ENCODE data around the gene SLX4IP. TPM values are rescaled to one million over a fixed set of nuclear protein-coding genes. Genes with fewer than 3 reads are reported as not detected.

The SLX4IP gene
- polyA plus RNA-seq, 1 donor = 4.3 TPM

- DNase-seq (ENCODE audit: low read depth) = no peak
These were observed 228.7 kb downstream of the SLX4IP start for GRCh38 chr20:10663756-10664155.

- no peak for DNase-seq (ENCODE audit: low read depth)
These were observed 230.0 kb downstream of the SLX4IP start for GRCh38 chr20:10665027-10665561.

GRCh38 chr20:10665791-10666190 is 230.7 kb downstream of the SLX4IP start:
- DNase-seq (ENCODE audit: low read depth) = no peak

GRCh38 chr20:10666221-10667076 is 231.3 kb downstream of the SLX4IP start:
- no peak for DNase-seq (ENCODE audit: low read depth)

GRCh38 chr20:10667077-10667401 is 231.9 kb downstream of the SLX4IP start:
- DNase-seq (ENCODE audit: low read depth) = no peak

- DNase-seq (ENCODE audit: low read depth) = no peak
These were observed 232.6 kb downstream of the SLX4IP start for GRCh38 chr20:10667560-10668167.

- no peak for DNase-seq (ENCODE audit: low read depth)
These were observed 233.7 kb downstream of the SLX4IP start for GRCh38 chr20:10668677-10669368.

GRCh38 chr20:10669843-10670446 is 234.8 kb downstream of the SLX4IP start:
- DNase-seq (ENCODE audit: low read depth) = no peak

- DNase-seq (ENCODE audit: low read depth) = no peak
These were observed 235.6 kb downstream of the SLX4IP start for GRCh38 chr20:10670501-10671220.

GRCh38 chr20:10671221-10671918 is 236.3 kb downstream of the SLX4IP start:
- DNase-seq (ENCODE audit: low read depth) = no peak

- DNase-seq (ENCODE audit: low read depth) = no peak
These were observed 237.0 kb downstream of the SLX4IP start for GRCh38 chr20:10671919-10672623.

- DNase-seq (ENCODE audit: low read depth) = no peak
These were observed 237.6 kb downstream of the SLX4IP start for GRCh38 chr20:10672624-10673127.

GRCh38 chr20:10673176-10673841 is 238.2 kb downstream of the SLX4IP start:
- no peak for DNase-seq (ENCODE audit: low read depth)

- DNase-seq (ENCODE audit: low read depth) = peak; percentile 80
These were observed 239.0 kb downstream of the SLX4IP start, which contains the start of gene JAG1 for GRCh38 chr20:10673842-10674683. TSS of gene JAG1 (minus strand) at chr20:10673999. CDS start at chr20:10673530, 469 bp downstream.

- DNase-seq (ENCODE audit: low read depth) = no peak
These were observed 239.8 kb downstream of the SLX4IP start for GRCh38 chr20:10674684-10675449.

GRCh38 chr20:10675450-10675848 is 240.3 kb downstream of the SLX4IP start:
- DNase-seq (ENCODE audit: low read depth) = no peak

- no peak for DNase-seq (ENCODE audit: low read depth)
These were observed 241.4 kb downstream of the SLX4IP start for GRCh38 chr20:10676518-10676917.
